ENCODE measurements around the gene TMPRSS5. TPM values are rescaled to one million over a fixed set of nuclear protein-coding genes. Genes with fewer than 3 reads are reported as not detected.

Gene TMPRSS5
- total RNA-seq, 2 experiments from 2014 or later: 0.81 to 1.6 TPM

DNA sequence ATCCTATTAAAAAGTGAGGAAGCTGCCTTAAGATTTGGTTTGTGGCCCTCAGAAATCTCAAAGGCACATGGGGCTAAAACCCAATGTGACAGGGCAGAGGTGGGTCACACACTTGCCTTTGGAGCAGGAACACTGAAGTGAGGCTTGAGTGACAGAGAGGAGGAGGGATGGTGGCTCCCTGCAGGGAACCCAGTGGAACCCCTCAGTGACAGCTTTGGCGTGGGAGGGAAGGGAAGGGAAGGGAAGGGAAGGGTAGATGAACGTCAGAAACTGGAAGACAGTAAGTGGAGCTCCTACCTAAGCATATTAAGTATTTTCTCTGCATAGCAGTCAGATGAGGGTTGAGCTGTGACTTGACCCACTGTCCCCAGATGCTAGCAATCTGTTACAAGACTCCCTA is 68.5 kb downstream of the TMPRSS5 start:
- ChIA-PET CTCF (no interaction called here), POLR2A (no interaction called here)
- Histone ChIP-seq H3K36me3 (ENCODE audit: insufficient read depth, low read length) (no peaks in the 10 kb centered on the region), H3K9me3 (ENCODE audit: control insufficient read depth in 1 of 2, insufficient read depth in 1 of 2, low read length in 2 of 2) (peaks cover 4 to 6% of the 10 kb centered on the region in 2 experiments), H3K4me1 (ENCODE audit: insufficient read depth, low read length) (no peaks in the 10 kb centered on the region), H3K4me3 (ENCODE audit: low read length) (no peak overlapping the region), H3K27ac (ENCODE audit: low read depth in 1 of 2, low read length in 2 of 2) (no peak overlapping the region), H3K27me3 (ENCODE audit: control insufficient read depth in 1 of 2, insufficient read depth in 2 of 2, low read length in 2 of 2) (no peaks in the 10 kb centered on the region)
- DNase-seq (no peak), ATAC-seq (ENCODE audit: poor library complexity) (no peak)
- no peaks in the 10 kb centered on the region for H3K36me3 Mint-ChIP-seq (ENCODE audit: low read depth)
- intact Hi-C loops (cut with DNase I, micrococcal nuclease): no loop called here
- H3K9me3 Mint-ChIP-seq: no peaks in the 10 kb centered on the region
- H3K4me1 Mint-ChIP-seq (ENCODE audit: low read depth): no peaks in the 10 kb centered on the region
- no peak overlapping the region for H3K27ac Mint-ChIP-seq
- TF ChIP-seq, protein P1, sequence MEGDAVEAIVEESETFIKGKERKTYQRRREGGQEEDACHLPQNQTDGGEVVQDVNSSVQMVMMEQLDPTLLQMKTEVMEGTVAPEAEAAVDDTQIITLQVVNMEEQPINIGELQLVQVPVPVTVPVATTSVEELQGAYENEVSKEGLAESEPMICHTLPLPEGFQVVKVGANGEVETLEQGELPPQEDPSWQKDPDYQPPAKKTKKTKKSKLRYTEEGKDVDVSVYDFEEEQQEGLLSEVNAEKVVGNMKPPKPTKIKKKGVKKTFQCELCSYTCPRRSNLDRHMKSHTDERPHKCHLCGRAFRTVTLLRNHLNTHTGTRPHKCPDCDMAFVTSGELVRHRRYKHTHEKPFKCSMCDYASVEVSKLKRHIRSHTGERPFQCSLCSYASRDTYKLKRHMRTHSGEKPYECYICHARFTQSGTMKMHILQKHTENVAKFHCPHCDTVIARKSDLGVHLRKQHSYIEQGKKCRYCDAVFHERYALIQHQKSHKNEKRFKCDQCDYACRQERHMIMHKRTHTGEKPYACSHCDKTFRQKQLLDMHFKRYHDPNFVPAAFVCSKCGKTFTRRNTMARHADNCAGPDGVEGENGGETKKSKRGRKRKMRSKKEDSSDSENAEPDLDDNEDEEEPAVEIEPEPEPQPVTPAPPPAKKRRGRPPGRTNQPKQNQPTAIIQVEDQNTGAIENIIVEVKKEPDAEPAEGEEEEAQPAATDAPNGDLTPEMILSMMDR (IDR thresholded peaks at IDR 0.05): no peak
- H3K27me3 Mint-ChIP-seq: peaks cover 21% of the 10 kb centered on the region
- no peak overlapping the region for H3K4me3 Mint-ChIP-seq

Other genes starting within 250 kb of the TMPRSS5 start
- not detected for gene DRD2, start 230.9 kb downstream of the TMPRSS5 start, total RNA-seq
- gene ZW10, start 67.4 kb upstream of the TMPRSS5 start, total RNA-seq: 1 to 10 TPM; 2.0 to 2.2 TPM
- gene CLDN25, start 73.5 kb upstream of the TMPRSS5 start, total RNA-seq: not detected
- gene USP28, start 169.3 kb upstream of the TMPRSS5 start, total RNA-seq: 1 to 10 TPM; 7.9 to 9.4 TPM
- gene HTR3B, start 198.5 kb upstream of the TMPRSS5 start, total RNA-seq: not detected

All from CD4-positive, alpha-beta T cell (primary cell).